K562 (cell line): ENCODE data around the gene LMAN1L. TPM values are rescaled to one million over a fixed set of nuclear protein-coding genes. Genes with fewer than 3 reads are reported as not detected.

Source experiments
- DACH1 ChIP-seq: fragments of 450-650 bp; IDR thresholded peaks from 2 replicates; pipeline ENCODE4 v1.6.1; 2018; ENCODE audit not compliant: partially characterized antibody
- FOXK1 ChIP-seq: sonication (generic); formaldehyde crosslinking; IDR thresholded peaks from 2 replicates; pipeline ENCODE4 v1.8.0; 2022; ENCODE audit warnings: missing genetic modification reagents, mild to moderate bottlenecking, borderline replicate concordance
- IFI16 ChIP-seq: fragments of 250-450 bp; sonication (Bioruptor Pico); IDR thresholded peaks from 2 replicates; pipeline ENCODE4 v2.1.2; 2022; ENCODE audit warnings: mild to moderate bottlenecking, inconsistent platforms
- POU5F1 ChIP-seq: fragments of 150-350 bp; IDR thresholded peaks from 2 replicates; pipeline ENCODE4 v1.6.1; 2014; ENCODE audit warnings: borderline replicate concordance, low read length, low read depth, mild to moderate bottlenecking; ENCODE audit not compliant: partially characterized antibody
- THAP12 ChIP-seq: fragments of 250-450 bp; sonication (Bioruptor Pico); IDR thresholded peaks from 2 replicates; pipeline ENCODE4 v1.9.0; 2021; ENCODE audit warnings: mild to moderate bottlenecking, inconsistent platforms
- YY1 ChIP-seq, 3 experiments: IDR thresholded peaks; 2 replicates each; pipeline ENCODE4 v1.6.1; 2011; ENCODE audit warnings: low read length in 2 of 3, mild to moderate bottlenecking in 2 of 3, moderate library complexity in 2 of 3, borderline replicate concordance in 1 of 3, control low read depth in 1 of 3, low read depth in 1 of 3; ENCODE audit not compliant: insufficient read depth in 3 of 3, insufficient replicate concordance in 2 of 3, control insufficient read depth in 1 of 3, insufficient read length in 1 of 3; ENCODE audit errors: extremely low read depth in 1 of 3
- ZBTB7A ChIP-seq: IDR thresholded peaks from 2 replicates; pipeline ENCODE4 v1.6.1; 2011; ENCODE audit warnings: low read depth, mild to moderate bottlenecking, low read length, moderate library complexity, borderline replicate concordance; ENCODE audit not compliant: control insufficient read depth
- ZNF354B ChIP-seq: fragments of 250-450 bp; sonication (Bioruptor Pico); IDR thresholded peaks from 2 replicates; pipeline ENCODE4 v1.4.0; 2020
- ZNF398 ChIP-seq: fragments of 250-450 bp; sonication (Bioruptor Pico); IDR thresholded peaks from 2 replicates; pipeline ENCODE4 v1.8.0; 2021; ENCODE audit warnings: moderate library complexity, mild to moderate bottlenecking, inconsistent platforms
- polyA plus RNA-seq, 8 experiments: library from polyadenylated mRNA; depleted of rRNA in 4 of 8; stranded (reverse) in 5 of 8; unstranded in 3 of 8; fragments of >200 nt; fragmentation: Nextera tagmentation in 2 of 8; fragmentation: Illumina TruSeq in 1 of 8; extraction: Ambion mirVana in 2 of 8; extraction: Trizol in 1 of 8; gene quantifications; 2 replicates each; pipeline versions ENCODE4 v1.2.1 to v1.2.3, GENCODE V29; 2011 to 2014; ENCODE audit warnings: inconsistent platforms in 1 of 8, missing spikeins in 1 of 8
- total RNA-seq, 7 experiments: library from RNA; depleted of rRNA in 6 of 7; stranded (reverse); fragments of >200 nt in 6 of 7; fragmentation: Illumina TruSeq in 2 of 7; extraction: Trizol in 2 of 7; gene quantifications; 2 replicates each; pipeline versions ENCODE4 v1.2.1 to v1.2.3, GENCODE V29; 2011 to 2021; ENCODE audit warnings: low replicate concordance in 1 of 7
- TF ChIP-seq, protein P1 (sequence below), 3 experiments: fragments of 200-800 bp in 1 of 3; fragments of 250-450 bp in 1 of 3; fragments of 450-650 bp in 1 of 3; sonication (Bioruptor Pico) in 1 of 3; sonication (Bioruptor generic) in 1 of 3; formaldehyde crosslinking in 1 of 3; IDR thresholded peaks; 2 replicates each; pipeline versions ENCODE4 v1.6.1 to v1.8.0; 2016 to 2022; ENCODE audit warnings: mild to moderate bottlenecking in 2 of 3, missing genetic modification characterization in 2 of 3, missing compliant biosample characterization in 1 of 3, moderate library complexity in 1 of 3
- TF ChIP-seq, protein P2 (sequence below): IDR thresholded peaks from 2 replicates; pipeline ENCODE4 v1.6.1; 2011; ENCODE audit not compliant: insufficient read length; ENCODE audit errors: extremely low read depth

Gene LMAN1L
- total and polyA plus RNA-seq, 9 of the 15 experiments (the other 6 are each of a cell fraction or from before 2014, with no cell fraction given), result not detected

- TF ChIP-seq THAP12 (CRISPR knock-in tag) (no peak), POU5F1 (no peak), ZBTB7A (peak; percentile 9; the same call in 1 of the 2 replicates), YY1 (IDR thresholded peaks at IDR 0.05; ENCODE audit: borderline replicate concordance in 1 of 3, control insufficient read depth in 1 of 3, extremely low read depth in 1 of 3, insufficient read depth in 3 of 3, insufficient read length in 1 of 3, insufficient replicate concordance in 2 of 3, low read depth in 1 of 3, low read length in 2 of 3) (no peak), DACH1 (no peak), ZNF354B (CRISPR knock-in tag) (no peak), IFI16 (CRISPR knock-in tag) (no peak), ZNF398 (CRISPR knock-in tag) (no peak), FOXK1 (CRISPR knock-in tag) (no peak)
- TF ChIP-seq, protein P1, sequence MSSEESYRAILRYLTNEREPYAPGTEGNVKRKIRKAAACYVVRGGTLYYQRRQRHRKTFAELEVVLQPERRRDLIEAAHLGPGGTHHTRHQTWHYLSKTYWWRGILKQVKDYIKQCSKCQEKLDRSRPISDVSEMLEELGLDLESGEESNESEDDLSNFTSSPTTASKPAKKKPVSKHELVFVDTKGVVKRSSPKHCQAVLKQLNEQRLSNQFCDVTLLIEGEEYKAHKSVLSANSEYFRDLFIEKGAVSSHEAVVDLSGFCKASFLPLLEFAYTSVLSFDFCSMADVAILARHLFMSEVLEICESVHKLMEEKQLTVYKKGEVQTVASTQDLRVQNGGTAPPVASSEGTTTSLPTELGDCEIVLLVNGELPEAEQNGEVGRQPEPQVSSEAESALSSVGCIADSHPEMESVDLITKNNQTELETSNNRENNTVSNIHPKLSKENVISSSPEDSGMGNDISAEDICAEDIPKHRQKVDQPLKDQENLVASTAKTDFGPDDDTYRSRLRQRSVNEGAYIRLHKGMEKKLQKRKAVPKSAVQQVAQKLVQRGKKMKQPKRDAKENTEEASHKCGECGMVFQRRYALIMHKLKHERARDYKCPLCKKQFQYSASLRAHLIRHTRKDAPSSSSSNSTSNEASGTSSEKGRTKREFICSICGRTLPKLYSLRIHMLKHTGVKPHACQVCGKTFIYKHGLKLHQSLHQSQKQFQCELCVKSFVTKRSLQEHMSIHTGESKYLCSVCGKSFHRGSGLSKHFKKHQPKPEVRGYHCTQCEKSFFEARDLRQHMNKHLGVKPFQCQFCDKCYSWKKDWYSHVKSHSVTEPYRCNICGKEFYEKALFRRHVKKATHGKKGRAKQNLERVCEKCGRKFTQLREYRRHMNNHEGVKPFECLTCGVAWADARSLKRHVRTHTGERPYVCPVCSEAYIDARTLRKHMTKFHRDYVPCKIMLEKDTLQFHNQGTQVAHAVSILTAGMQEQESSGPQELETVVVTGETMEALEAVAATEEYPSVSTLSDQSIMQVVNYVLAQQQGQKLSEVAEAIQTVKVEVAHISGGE (CRISPR knock-in tag; IDR thresholded peaks at IDR 0.05), result peak in 1 of 3 experiments; percentile 63; a peak in 2 of 6 replicates
- TF ChIP-seq, protein P2, sequence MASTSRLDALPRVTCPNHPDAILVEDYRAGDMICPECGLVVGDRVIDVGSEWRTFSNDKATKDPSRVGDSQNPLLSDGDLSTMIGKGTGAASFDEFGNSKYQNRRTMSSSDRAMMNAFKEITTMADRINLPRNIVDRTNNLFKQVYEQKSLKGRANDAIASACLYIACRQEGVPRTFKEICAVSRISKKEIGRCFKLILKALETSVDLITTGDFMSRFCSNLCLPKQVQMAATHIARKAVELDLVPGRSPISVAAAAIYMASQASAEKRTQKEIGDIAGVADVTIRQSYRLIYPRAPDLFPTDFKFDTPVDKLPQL, result no peak
These were observed 30.2 kb upstream of the LMAN1L start (continued) for GRCh38 chr15:74782259-74783071.
